ENCODE data around the gene LRRC75A.

- TF ChIP-seq CTCF (CRISPR knock-in tag; IDR thresholded peaks at IDR 0.05): no peak
- no peak for TF ChIP-seq ZNF713 (CRISPR knock-in tag; IDR thresholded peaks at IDR 0.05)
- TF ChIP-seq SATB2 (CRISPR knock-in tag; IDR thresholded peaks at IDR 0.05): no peak
- no peak for TF ChIP-seq REST (IDR thresholded peaks at IDR 0.05; ENCODE audit: borderline replicate concordance in 1 of 2, low read depth in 1 of 2, low read length in 2 of 2)
- TF ChIP-seq ZBTB38 (CRISPR knock-in tag; IDR thresholded peaks at IDR 0.05): no peak
- TF ChIP-seq BCLAF1 (IDR thresholded peaks at IDR 0.05): no peak
These were observed 7.4 kb downstream of the LRRC75A start for GRCh38 chr17:16484445-16485175.
